H1 (cell line): ENCODE results near the gene GYPC. TPM values are rescaled to one million over a fixed set of nuclear protein-coding genes. Genes with fewer than 3 reads are reported as not detected.

Source experiments
- CTCF ChIA-PET: fragments of 300-600 bp; sonication (Branson Sonifier 250); formaldehyde crosslinking; loops from one replicate; lab custom pipeline; 2021; ENCODE audit not compliant: partially characterized antibody; lab: Charles Lee
- POLR2A ChIA-PET: fragments of 300-600 bp; sonication (Branson Sonifier 250); formaldehyde crosslinking; loops from one replicate; lab custom pipeline; 2021; ENCODE audit warnings: inconsistent platforms; ENCODE audit not compliant: partially characterized antibody; lab: Charles Lee
- DNase-seq, 2 experiments: peaks; one replicate each; pipeline versions ENCODE4 v3.0.0 to v3.0.0-alpha.2; 2010 to 2022; ENCODE audit warnings: low spot score in 2 of 2, low read depth in 1 of 2, mixed read lengths in 1 of 2
- FAIRE-seq: peaks from 2 replicates; lab custom pipeline; 2011; peaks lifted over from hg19 to GRCh38; lab: Jason Lieb, UNC
- H2AFZ ChIP-seq: 2 replicates; pipeline ENCODE4 v1.8.1; 2012; ENCODE audit warnings: low read length, inconsistent platforms
- H2AK5ac ChIP-seq: 2 replicates; pipeline ENCODE4 v1.6.1; 2013; ENCODE audit warnings: low read depth, low read length
- H2BK120ac ChIP-seq: replicated peaks from 2 replicates; pipeline ENCODE3; 2013; ENCODE audit warnings: low read depth, low read length, inconsistent platforms
- H2BK12ac ChIP-seq: 2 replicates; pipeline ENCODE4 v1.6.1; 2013; ENCODE audit warnings: low read depth, low read length
- H2BK15ac ChIP-seq: 2 replicates; pipeline ENCODE4 v1.6.1; 2013; ENCODE audit warnings: low read length
- H2BK20ac ChIP-seq: 2 replicates; pipeline ENCODE4 v1.6.1; 2013; ENCODE audit warnings: low read length
- H2BK5ac ChIP-seq: 2 replicates; pipeline ENCODE4 v1.6.1; 2013; ENCODE audit warnings: low read depth, low read length
- H3K14ac ChIP-seq: 2 replicates; pipeline ENCODE4 v1.6.1; 2013; ENCODE audit warnings: inconsistent platforms; ENCODE audit not compliant: insufficient read length
- H3K18ac ChIP-seq: 2 replicates; pipeline ENCODE4 v1.6.1; 2013; ENCODE audit warnings: low read length; ENCODE audit errors: extremely low read depth
- H3K23ac ChIP-seq: 2 replicates; pipeline ENCODE4 v1.6.1; 2013; ENCODE audit warnings: inconsistent platforms; ENCODE audit not compliant: insufficient read length
- H3K23me2 ChIP-seq: 2 replicates; pipeline ENCODE4 v1.6.1; 2013; ENCODE audit warnings: low read depth, low read length
- H3K27ac ChIP-seq: 2 replicates; pipeline ENCODE4 v1.6.1; 2011; ENCODE audit warnings: low read depth, low read length, inconsistent platforms
- H3K27me3 ChIP-seq, 4 experiments: replicated peaks in 1 of 4; 1 replicate in 1 of 4; 2 replicates in 3 of 4; pipeline versions ENCODE4 v1.6.1 to v1.8.1; 2011 to 2013; ENCODE audit warnings: low read length in 3 of 4, mild to moderate bottlenecking in 3 of 4, inconsistent platforms in 2 of 4, mixed read lengths in 2 of 4, moderate library complexity in 1 of 4; ENCODE audit not compliant: control insufficient read depth in 3 of 4, insufficient read depth in 3 of 4; ENCODE audit errors: extremely low read depth in 1 of 4
- H3K36me3 ChIP-seq, 4 experiments: 2 replicates each; pipeline versions ENCODE4 v1.6.1 to v1.8.1; 2011 to 2013; ENCODE audit warnings: mild to moderate bottlenecking in 4 of 4, low read length in 3 of 4, moderate library complexity in 2 of 4, control low read depth in 1 of 4, inconsistent platforms in 1 of 4; ENCODE audit not compliant: insufficient read depth in 4 of 4, control insufficient read depth in 2 of 4
- H3K4ac ChIP-seq: replicated peaks from 2 replicates; pipeline ENCODE3; 2013; ENCODE audit warnings: low read length, low read depth, mixed read lengths, inconsistent platforms; ENCODE audit not compliant: insufficient read length
- H3K4me1 ChIP-seq, 4 experiments: replicated peaks in 1 of 4; 1 replicate in 1 of 4; 2 replicates in 3 of 4; pipeline versions ENCODE4 v1.6.1 to v1.8.1; 2011 to 2013; ENCODE audit warnings: low read length in 3 of 4, inconsistent platforms in 2 of 4, mixed read lengths in 1 of 4; ENCODE audit not compliant: insufficient read depth in 4 of 4, control insufficient read depth in 3 of 4
- H3K4me2 ChIP-seq, 2 experiments: 2 replicates each; pipeline versions ENCODE4 v1.6.1 to v1.8.1; 2011 to 2013; ENCODE audit warnings: low read depth in 2 of 2, low read length in 2 of 2, control low read depth in 1 of 2, inconsistent platforms in 1 of 2, mild to moderate bottlenecking in 1 of 2; ENCODE audit not compliant: insufficient read depth in 1 of 2
- H3K4me3 ChIP-seq, 4 experiments: fragments of 200-600, 300-600 bp in 1 of 4; sonication (generic), shearing (Covaris generic), sonication (Bioruptor Twin) in 1 of 4; 2 replicates each; pipeline versions ENCODE4 v1.5.1 to v1.8.1; 2011 to 2016; ENCODE audit warnings: low read length in 4 of 4, low read depth in 3 of 4, control low read depth in 2 of 4, inconsistent platforms in 2 of 4, mild to moderate bottlenecking in 2 of 4, mixed read lengths in 1 of 4, moderate library complexity in 1 of 4; ENCODE audit not compliant: insufficient read depth in 2 of 4; ENCODE audit errors: extremely low read depth in 1 of 4
- H3K56ac ChIP-seq: replicated peaks from 2 replicates; pipeline ENCODE3; 2013; ENCODE audit warnings: low read depth, mild to moderate bottlenecking, mixed read lengths, low read length, inconsistent platforms; ENCODE audit not compliant: insufficient read length
- H3K79me1 ChIP-seq: 2 replicates; pipeline ENCODE4 v1.6.1; 2013; ENCODE audit warnings: low read depth, low read length, control low read depth
- H3K79me2 ChIP-seq, 2 experiments: 2 replicates each; pipeline versions ENCODE4 v1.6.1 to v1.8.1; 2012 to 2013; ENCODE audit warnings: low read length in 2 of 2, mild to moderate bottlenecking in 2 of 2, inconsistent platforms in 1 of 2; ENCODE audit not compliant: insufficient read depth in 2 of 2, control insufficient read depth in 1 of 2
- H3K9ac ChIP-seq, 4 experiments: replicated peaks in 1 of 4; 1 replicate in 1 of 4; 2 replicates in 3 of 4; pipeline versions ENCODE4 v1.6.1 to v1.8.1; 2011 to 2013; ENCODE audit warnings: low read depth in 3 of 4, low read length in 3 of 4, control low read depth in 2 of 4, mild to moderate bottlenecking in 2 of 4, moderate library complexity in 2 of 4, inconsistent platforms in 1 of 4; ENCODE audit errors: extremely low read depth in 1 of 4
- H3K9me3 ChIP-seq, 2 experiments: 2 replicates each; pipeline versions ENCODE4 v1.6.1 to v1.8.1; 2012 to 2013; ENCODE audit warnings: mild to moderate bottlenecking in 2 of 2, moderate library complexity in 2 of 2, control low read depth in 1 of 2, inconsistent platforms in 1 of 2, low read depth in 1 of 2, low read length in 1 of 2, mixed read lengths in 1 of 2; ENCODE audit not compliant: insufficient read depth in 2 of 2
- H4K20me1 ChIP-seq, 2 experiments: replicated peaks in 1 of 2; 2 replicates each; pipeline versions ENCODE3 to v1.8.1; 2011 to 2013; ENCODE audit warnings: inconsistent platforms in 2 of 2, low read length in 2 of 2, mild to moderate bottlenecking in 1 of 2; ENCODE audit not compliant: insufficient read depth in 2 of 2, control insufficient read depth in 1 of 2
- H4K5ac ChIP-seq: 2 replicates; pipeline ENCODE4 v1.6.1; 2013; ENCODE audit warnings: low read length, low read depth, mixed read lengths, inconsistent platforms; ENCODE audit not compliant: insufficient read length
- H4K8ac ChIP-seq: 2 replicates; pipeline ENCODE4 v1.8.0; 2013; ENCODE audit warnings: mild to moderate bottlenecking, moderate library complexity, low read length, inconsistent platforms; ENCODE audit not compliant: insufficient read depth; ENCODE audit errors: extremely low read depth
- H4K91ac ChIP-seq: replicated peaks from 2 replicates; pipeline ENCODE3; 2013; ENCODE audit warnings: low read length, mixed read lengths, inconsistent platforms; ENCODE audit not compliant: insufficient read length
- CHD1 ChIP-seq: IDR thresholded peaks from 2 replicates; pipeline ENCODE4 v1.6.1; 2012; ENCODE audit warnings: low read depth, low read length, improper control_type of control experiment
- JUN ChIP-seq: IDR thresholded peaks from 2 replicates; pipeline ENCODE4 v1.6.1; 2011; ENCODE audit warnings: low read depth, mild to moderate bottlenecking, improper control_type of control experiment, low read length
- MAFK ChIP-seq: IDR thresholded peaks from 2 replicates; pipeline ENCODE4 v1.6.1; 2012; ENCODE audit warnings: low read depth, mild to moderate bottlenecking, improper control_type of control experiment, low read length
- POLR2A ChIP-seq, 2 experiments: IDR thresholded peaks; 1 replicate in 1 of 2; 2 replicates in 1 of 2; pipeline ENCODE4 v1.6.1; 2011; ENCODE audit warnings: low read depth in 2 of 2, low read length in 2 of 2, mild to moderate bottlenecking in 2 of 2; ENCODE audit errors: control extremely low read depth in 1 of 2
- POLR2AphosphoS5 ChIP-seq: IDR thresholded peaks from 2 replicates; pipeline ENCODE4 v1.6.1; 2011; ENCODE audit warnings: low read depth, low read length
- RFX5 ChIP-seq: IDR thresholded peaks from 2 replicates; pipeline ENCODE4 v1.6.1; 2011; ENCODE audit warnings: low read depth, low read length, improper control_type of control experiment, borderline replicate concordance
- SP4 ChIP-seq: IDR thresholded peaks from 2 replicates; pipeline ENCODE4 v1.6.1; 2012; ENCODE audit warnings: low read length, inconsistent platforms
- TAF1 ChIP-seq: IDR thresholded peaks from 2 replicates; pipeline ENCODE4 v1.6.1; 2011; ENCODE audit warnings: mild to moderate bottlenecking, low read depth, low read length
- WGBS, 2 experiments: shearing (Covaris generic) in 1 of 2; methylation state at CpG; one replicate each; pipeline versions ENCODE4 v1.1.6 to v1.1.7; 2013 to 2015; ENCODE audit warnings: low lambda C conversion rate in 2 of 2, mixed read lengths in 2 of 2, inconsistent platforms in 1 of 2, low coverage in 1 of 2, missing lambda C conversion rate in 1 of 2; ENCODE audit not compliant: insufficient replicate concordance in 2 of 2, insufficient coverage in 1 of 2, insufficient read length in 1 of 2; ENCODE audit errors: extremely low coverage in 1 of 2, missing lambda C conversion rate in 1 of 2; 5-methylcytosine and 5-hydroxymethylcytosine counted together
- polyA plus RNA-seq, 7 experiments: library from polyadenylated mRNA; depleted of rRNA in 3 of 7; stranded (reverse) in 5 of 7; unstranded in 2 of 7; fragments of >200 nt in 5 of 7; fragments of 200-250 nt in 2 of 7; gene quantifications; 1 replicate in 5 of 7; 2 replicates in 1 of 7; 4 replicates in 1 of 7; pipeline versions ENCODE4 v1.2.1 to v1.2.3, GENCODE V29; 2011 to 2013; ENCODE audit warnings: missing spikeins in 2 of 7, mixed read lengths in 2 of 7
- total RNA-seq: library from RNA; stranded (reverse); fragmentation: NEBNext Ultra II Directional; extraction: Animal tissue kit (Norgen Biotek cat#: 25700); gene quantifications from 2 replicates; pipeline ENCODE4 v1.2.1, GENCODE V29; 2021

Gene GYPC
- total and polyA plus RNA-seq, 2 of the 8 experiments (the other 6 are each of a cell fraction or from before 2014, with no cell fraction given): 26.8 to 53.6 TPM

GRCh38 chr2:126732682-126733245 is 76.8 kb downstream of the GYPC start:
- POLR2A ChIA-PET: no interaction called here
- CTCF ChIA-PET: interaction anchor here (0.6 to 1.5 kb wide), 2 partner anchors 42 to 98 kb away, joined by 3 to 4 read pairs; no protein-coding TSS in a partner anchor
- TF ChIP-seq MAFK (no peak), RFX5 (no peak), CHD1 (no peak), SP4 (no peak), JUN (no peak), POLR2A (IDR thresholded peaks at IDR 0.05; ENCODE audit: control extremely low read depth in 1 of 2, low read depth in 2 of 2, low read length in 2 of 2) (no peak), POLR2AphosphoS5 (no peak), TAF1 (no peak)

More at GRCh38 chr2:126732682-126733245, 76.8 kb downstream of the GYPC start:
- H2BK120ac ChIP-seq: no peak overlapping the region
- H2BK20ac ChIP-seq: no peak overlapping the region
- H3K23ac ChIP-seq: no peak overlapping the region
- H3K79me1 ChIP-seq: no peaks in the 10 kb centered on the region
- H3K9ac ChIP-seq: no peak overlapping the region
- no peak overlapping the region for H4K8ac ChIP-seq
- 96% methylated on average over 6 of the region's 7 CpGs; no CpG with 5 or more reads in 1 of the 2 experiments for WGBS, 2 experiments
- no peaks in the 10 kb centered on the region for H3K36me3 ChIP-seq
- no peak overlapping the region for H3K4ac ChIP-seq
- H3K18ac ChIP-seq: no peak overlapping the region
- no peak overlapping the region for H2BK15ac ChIP-seq
- no peaks in the 10 kb centered on the region for H3K27me3 ChIP-seq
- no peak overlapping the region for H3K14ac ChIP-seq
- H4K91ac ChIP-seq: no peak overlapping the region
- no peak overlapping the region for H2AFZ ChIP-seq
- no peak overlapping the region for H2BK5ac ChIP-seq
- no peak overlapping the region for H2BK12ac ChIP-seq
- no peak overlapping the region for H3K4me3 ChIP-seq
- no peaks in the 10 kb centered on the region; the same call in 1 of the 2 replicates for H3K23me2 ChIP-seq
- H3K4me1 ChIP-seq: no peaks in the 10 kb centered on the region
- no peak overlapping the region for H3K56ac ChIP-seq
- H3K9me3 ChIP-seq: no peaks in the 10 kb centered on the region
- DNase-seq (no peak), FAIRE-seq (no peak)
- H3K27ac ChIP-seq: no peak overlapping the region
- no peak overlapping the region for H4K5ac ChIP-seq
- H3K79me2 ChIP-seq: no peaks in the 10 kb centered on the region
- no peak overlapping the region for H3K4me2 ChIP-seq
- H2AK5ac ChIP-seq: no peak overlapping the region
- no peaks in the 10 kb centered on the region for H4K20me1 ChIP-seq
